ENCODE data around the gene LUC7L. TPM values are rescaled to one million over a fixed set of nuclear protein-coding genes. Genes with fewer than 3 reads are reported as not detected.
"Not testable (repeated sequence)": the region's sequence is repeated elsewhere in the genome, so short reads cannot be mapped to it uniquely, and the experiment has no call there.

The LUC7L gene
- polyA plus RNA-seq, 12 donors, result 52.4 to 116 (median 67.1) TPM; not detected in 1

DNA sequence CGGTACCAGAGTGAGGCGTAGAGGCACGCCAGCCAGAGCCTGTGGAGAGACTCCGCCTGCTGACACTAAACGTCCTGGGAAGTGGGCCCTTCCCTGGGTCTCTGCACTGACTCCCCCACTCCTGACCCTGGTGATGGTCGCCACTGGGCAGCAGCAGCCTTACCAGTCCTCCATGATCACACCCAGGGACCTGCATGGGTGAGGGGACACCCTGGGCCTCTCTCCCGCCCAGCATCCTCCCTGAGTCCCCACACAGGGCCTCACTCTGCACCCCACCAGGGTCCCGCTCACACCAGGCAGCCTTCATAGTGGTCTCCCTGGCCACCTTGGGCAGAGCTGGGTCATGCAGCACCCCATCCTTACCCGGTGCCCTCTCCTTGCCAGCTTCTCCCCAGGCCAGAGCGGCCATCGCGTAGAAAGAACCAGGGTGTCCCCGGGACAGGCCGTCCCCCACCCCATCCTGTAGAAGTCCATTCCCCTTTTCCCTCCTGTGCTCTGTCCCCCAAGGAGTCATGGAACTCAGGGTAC, 35.8 kb upstream of the LUC7L start:
- DNase-seq, result no peak

DNA sequence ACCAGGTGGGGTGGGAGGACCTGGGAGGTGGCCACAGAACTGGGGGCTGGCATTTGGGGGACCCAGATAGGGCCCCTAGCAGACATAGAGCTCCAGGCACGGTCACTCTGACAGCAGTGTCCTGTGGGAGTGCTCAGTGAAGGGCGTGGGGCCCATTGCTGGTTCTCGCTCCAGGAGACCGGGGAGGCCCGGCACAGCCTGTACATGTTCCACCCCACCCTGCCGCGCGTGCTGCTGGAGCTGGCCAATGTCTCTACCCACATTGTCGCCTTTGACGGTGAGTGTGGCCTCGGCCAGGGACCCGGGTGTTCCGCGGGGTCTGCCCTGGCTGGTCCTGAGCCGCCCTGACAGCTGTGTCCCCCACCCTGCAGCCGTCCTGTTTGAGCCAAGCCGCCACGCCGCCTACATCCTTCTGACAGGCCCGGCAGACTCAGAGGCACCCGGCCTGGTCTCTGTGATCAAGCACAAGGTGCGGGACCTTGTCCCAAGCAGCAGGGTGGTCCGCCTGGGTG, 35.2 kb upstream of the LUC7L start:
- DNase-seq, result no peak

DNA sequence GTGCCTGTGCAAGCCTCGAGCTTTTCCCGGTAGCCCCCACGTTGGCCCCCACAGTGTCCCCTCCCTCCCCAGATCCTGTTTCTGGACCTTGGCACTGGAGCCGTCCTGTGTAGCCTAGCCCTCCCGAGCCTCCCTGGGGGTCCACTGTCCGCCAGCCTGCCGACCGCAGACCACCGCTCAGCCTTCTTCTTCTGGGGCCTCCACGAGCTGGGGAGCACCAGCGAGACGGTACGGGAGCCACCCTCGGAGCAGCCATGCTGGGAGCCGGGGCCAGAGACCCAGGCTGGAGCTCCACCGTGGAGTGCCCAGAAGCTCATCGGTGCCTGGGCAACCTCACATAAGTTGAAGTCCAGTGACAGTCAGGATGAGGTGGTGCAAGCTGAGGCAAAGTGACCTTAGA, 34.7 kb upstream of the LUC7L start:
- no peak for DNase-seq

DNA sequence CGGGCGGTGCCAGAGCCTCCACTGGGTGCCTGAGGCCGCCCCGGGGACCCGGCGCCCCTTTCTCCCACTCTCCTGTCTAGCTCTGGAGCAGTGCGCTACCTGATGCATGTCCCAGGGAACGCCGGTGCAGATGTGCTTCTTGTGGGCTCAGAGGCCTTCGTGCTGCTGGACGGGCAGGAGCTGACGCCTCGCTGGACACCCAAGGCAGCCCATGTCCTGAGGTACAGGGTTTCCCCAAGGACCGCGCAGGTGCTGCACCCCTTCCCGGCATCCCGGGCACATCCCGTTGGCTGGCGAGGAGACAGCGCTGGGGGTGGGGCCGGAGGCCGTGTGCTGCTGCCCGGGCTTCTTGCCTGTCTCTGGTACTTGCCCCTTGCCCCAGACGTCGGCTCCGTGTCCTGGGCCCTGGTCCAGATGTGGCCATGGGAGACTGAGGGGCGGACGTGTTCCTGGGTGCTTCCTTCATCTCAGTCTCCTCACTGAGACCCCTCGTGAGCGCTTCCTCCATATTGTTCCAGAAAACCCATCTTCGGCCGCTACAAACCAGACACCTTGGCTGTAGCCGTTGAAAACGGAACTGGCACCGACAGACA, 34.0 kb upstream of the LUC7L start:
- no peak for DNase-seq

DNA sequence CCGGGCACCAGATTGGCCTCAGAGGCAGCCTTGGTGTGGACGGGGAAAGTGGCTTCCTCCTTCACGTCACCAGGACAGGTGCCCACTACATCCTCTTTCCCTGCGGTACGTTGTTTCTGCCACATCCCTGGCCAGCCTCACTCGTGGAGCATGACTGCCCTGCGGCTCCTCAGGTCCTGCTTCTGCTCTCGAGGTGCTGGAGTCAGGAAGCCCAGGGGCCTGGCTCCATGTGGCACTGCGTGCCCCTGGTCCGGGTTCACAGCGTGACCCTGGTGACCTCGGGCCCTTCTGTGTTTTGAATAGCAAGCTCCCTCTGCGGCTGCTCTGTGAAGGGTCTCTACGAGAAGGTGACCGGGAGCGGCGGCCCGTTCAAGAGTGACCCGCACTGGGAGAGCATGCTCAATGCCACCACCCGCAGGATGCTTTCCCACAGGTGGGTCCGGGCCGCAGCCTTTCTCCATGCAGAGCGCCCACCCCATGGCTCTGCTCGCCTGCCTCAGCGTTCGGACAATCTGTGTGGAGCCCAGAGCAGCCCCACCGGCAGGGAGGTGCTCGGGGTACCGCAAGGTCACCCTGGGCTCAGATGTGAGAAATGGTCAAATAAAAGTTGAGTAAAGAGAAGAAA, 33.0 kb upstream of the LUC7L start:
- no peak for DNase-seq

DNA sequence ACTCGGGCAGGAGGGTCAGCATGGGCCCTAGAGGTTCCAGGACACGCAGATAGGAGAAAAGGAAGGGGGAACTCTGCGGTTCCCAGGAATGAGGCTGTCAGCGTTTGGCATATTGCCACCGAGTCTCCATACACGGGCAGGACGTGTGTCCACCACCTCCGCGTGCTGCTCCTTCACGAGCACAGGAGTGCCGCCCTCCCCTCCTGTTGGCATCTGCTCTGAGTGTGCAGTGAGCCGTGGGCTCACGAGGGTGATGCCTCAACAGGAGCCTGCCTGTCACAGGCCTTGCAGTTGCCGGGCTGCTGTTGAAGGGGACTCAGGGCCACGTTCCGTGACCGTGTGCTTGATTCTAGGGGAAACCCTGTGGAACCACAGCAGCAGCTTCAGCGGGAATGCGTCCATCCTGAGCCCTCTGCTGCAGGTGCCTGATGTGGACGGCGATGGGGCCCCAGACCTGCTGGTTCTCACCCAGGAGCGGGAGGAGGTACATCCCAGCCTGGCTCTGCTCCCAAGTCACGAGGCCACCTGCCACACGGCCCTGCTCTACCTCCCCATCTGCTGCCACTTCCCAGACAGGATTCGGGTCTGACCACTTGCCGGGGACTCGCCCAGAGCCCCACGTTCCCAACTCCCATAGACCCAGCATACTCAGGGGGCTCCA, 31.9 kb upstream of the LUC7L start:
- DNase-seq, result no peak

DNA sequence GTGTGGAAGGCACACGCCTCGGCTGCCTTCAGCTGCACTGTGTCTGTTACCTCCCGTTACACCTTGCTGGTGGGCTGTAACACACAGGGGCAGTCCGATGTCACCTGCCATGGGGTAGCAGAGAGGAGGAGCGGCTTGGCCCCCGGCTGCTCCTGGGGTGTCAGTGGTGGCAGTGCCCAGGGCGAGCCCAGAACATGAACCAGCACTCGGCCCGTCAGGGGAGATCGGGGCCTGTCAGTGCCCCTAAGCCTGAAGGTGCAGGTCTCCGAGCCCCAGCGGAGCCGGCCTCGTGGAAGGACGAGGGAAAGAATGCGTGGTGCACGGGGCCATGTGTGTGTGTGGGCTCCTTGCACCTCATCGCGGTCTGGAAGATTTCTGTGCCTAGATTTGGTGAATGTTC, 31.1 kb upstream of the LUC7L start:
- no peak for DNase-seq

DNA sequence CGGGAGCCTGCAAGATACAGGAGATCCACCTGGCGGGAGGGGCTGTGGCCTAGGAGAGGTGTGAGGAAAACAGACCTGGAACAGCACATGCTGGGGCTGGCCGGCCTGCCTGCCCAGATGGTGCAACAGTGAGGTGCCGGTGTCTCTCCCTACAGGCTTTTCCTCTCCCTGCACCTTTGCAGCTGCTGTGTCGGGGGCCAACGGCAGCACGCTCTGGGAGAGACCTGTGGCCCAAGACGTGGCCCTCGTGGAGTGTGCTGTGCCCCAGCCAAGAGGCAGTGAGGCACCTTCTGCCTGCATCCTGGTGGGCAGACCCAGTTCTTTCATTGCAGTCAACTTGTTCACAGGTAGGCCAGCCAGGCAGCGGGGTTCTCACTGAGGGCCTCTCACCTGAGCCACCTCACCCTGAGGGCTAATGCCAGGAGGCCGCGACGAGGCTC, 30.6 kb upstream of the LUC7L start:
- no peak for DNase-seq

DNA sequence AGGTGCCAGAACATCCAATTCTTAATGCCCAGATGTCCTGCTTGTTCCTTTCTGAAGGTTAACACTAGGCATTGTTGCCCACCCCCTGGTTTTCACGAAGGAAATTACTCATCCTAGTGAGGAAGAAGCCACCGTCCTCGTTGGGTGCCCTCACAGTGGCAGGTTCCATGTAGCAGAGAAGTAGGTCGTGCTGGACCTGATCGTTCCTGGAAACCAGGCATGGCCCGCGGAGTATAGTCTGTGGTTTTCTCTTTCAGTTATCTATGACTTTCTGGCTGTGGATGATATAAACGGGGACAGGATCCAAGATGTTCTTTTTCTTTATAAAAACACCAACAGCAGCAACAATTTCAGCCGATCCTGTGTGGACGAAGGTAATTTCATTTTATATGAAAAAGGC, 30.0 kb upstream of the LUC7L start:
- no peak for DNase-seq

DNA sequence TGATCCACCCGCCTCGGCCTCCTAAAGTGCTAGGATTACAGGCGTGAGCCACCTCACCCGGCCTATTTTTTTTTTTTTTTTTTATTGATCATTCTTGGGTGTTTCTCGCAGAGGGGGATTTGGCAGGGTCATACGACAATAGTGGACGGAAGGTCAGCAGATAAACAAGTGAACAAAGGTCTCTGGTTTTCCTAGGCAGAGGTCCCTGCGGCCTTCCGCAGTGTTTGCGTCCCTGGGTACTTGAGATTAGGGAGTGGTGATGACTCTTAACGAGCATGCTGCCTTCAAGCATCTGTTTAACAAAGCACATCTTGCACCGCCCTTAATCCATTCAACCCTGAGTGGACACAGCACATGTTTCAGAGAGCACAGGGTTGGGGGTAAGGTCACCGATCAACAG, 28.8 kb upstream of the LUC7L start:
- not testable (repeated sequence) for DNase-seq

DNA sequence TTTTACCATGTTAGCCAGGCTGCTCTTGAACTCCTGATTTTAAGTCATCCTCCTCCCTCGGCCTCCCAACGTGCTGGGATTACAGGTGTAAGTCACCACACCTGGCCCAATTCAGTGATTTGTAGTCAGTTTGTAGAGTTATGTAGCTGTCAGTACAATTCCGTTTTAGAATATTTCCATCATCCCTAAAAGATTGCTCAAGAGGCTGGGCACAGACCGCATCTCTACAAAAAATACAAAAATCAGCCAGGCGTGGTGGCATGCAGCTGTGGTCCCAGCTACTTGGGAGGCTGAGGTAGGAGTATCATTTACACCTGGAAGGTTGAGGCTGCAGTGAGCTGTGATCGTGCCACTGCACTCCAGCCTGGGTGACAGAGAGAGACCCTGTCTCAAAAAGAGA, 25.9 kb upstream of the LUC7L start:
- no peak for DNase-seq

DNA sequence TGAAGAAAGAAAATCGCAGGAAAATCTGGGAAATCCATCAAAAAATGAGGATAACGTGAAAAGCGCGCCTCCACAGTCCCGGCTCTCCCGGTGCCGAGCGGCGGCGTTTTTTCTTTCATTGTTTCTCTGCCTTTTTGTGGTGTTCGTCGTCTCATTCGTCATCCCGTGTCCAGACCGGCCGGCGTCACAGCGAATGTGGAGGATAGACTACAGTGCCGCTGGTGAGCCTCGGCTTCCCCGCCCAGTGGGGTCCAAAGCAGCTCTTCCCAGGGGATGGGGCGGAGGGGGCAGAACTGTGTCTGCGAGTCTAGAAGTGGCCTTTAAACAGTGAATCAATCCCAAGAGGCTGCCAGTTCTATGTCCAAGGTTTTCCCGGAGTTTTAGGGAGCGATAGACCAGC, 25.2 kb upstream of the LUC7L start:
- DNase-seq, result no peak

DNA sequence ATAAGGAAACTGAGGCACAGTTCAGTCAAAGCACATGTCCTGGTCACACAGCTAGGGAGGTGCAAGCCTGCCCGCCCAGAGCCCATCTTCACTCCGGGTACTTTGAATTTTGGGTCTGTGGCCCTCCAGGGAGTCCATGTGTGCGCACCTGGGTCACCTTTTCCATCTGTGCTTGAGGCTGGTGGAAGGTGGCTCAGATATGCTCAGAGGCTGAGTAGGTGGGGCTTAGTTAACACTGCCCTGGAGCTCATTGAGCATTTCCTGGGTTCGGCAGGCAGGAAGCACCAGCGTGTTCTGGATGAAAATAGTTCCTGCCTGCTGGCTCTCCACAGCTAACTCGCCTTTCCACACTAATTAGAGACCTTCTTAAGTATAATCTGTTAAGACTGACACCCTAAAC, 24.6 kb upstream of the LUC7L start:
- DNase-seq, result no peak

DNA sequence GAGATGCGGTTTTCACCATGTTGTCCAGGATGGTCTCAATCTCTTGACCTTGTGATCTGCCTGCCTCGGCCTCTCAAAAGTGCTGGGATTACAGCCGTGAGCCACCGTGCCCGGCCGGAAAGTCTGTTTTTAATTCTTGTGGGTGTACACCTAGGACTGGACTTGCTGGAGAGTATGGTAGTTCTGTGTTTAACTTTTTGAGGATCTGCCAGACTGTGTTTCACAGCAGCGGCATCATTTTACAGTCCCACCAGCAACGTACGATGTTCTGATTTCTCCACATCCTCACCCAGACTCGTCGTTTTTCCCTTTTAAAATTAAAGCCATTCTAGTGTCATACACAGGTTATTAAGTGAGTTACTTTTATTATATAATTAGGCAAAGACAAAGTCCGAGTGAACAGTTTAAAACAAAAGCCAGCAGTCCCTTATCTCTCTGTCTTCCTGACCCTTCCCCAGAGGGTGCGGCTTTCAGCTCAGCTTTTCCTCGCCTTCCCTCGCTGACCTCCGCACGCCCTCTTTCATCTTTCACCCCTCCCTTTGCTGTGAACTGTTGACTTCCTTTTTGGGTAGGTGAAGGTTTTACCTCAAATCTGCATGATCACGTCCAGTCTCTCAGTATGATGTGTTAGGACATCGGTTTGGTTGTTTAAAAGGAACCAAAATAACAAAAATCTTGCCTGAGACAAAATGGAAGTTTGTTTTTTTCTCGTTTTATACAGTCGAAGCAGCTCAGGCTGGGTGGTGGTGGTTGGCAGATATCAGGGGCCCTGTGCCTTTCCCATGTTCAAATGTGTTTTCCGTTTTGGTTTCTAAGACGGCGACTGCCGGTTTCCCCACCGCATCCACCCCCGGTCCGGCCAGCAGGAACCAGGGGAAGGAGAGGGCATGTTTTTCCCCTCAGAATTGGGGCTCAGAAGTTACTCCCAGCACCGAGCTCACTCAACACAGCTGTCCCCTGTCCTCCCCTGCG, 23.4 kb upstream of the LUC7L start:
- no peak for DNase-seq

DNA sequence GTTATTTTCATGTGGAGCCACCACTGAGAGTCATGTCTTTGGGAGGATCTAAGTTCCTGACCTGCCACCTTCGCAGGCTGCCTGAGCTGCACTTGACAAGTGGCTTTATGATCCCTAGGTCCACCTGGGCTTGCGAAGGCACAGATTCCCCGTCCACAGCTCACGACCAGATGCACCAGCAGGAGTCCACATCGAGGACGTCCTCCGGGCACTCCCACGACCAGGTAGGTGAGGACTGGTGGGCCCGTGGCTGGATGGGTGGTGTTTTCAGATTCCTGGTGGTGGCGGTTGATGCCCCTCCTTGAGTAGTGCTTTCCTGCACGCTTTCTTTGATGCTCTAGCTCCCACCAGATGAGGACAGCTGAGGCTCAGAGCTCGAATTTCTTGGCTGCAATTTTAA, 20.2 kb upstream of the LUC7L start:
- DNase-seq, result no peak

DNA sequence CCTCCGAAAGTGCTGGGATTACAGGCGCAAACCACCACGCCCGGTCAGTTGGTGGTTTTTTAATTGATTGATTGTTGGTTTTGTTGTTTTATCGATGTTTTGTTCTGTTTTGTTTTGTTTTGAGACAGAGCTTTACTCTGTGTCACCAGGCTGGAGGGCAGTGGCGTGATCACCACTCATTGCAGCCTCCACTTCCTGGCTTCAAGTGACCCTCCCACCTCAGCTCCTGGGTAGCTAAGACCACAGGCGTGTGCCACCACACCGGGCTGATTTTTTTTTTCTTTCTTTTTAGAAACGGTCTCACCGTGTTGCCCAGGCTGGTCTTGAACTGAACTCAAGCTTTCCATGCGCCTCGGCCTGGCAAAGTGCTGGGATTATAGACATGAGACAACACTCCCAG, 17.8 kb upstream of the LUC7L start:
- DNase-seq, result no peak

DNA sequence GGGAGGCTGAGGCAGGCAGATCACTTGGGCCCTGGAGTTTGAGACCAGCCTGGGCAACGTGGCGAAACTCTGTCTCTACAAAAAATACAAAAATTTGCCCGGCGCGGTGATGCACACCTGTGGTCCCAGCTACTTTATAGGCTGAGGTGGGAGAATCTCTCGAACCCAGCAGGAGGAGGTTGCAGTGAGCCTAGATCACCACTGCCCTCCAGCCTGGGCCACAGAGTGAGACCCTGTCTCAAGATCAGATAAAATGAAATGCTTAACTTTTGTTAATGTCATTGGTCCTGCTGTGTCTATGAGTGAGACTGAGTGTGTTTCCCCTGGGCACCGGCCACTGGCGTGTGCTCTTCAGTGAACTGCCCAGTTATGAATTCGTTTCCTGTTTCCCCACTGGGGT, 15.9 kb upstream of the LUC7L start:
- no peak for DNase-seq

DNA sequence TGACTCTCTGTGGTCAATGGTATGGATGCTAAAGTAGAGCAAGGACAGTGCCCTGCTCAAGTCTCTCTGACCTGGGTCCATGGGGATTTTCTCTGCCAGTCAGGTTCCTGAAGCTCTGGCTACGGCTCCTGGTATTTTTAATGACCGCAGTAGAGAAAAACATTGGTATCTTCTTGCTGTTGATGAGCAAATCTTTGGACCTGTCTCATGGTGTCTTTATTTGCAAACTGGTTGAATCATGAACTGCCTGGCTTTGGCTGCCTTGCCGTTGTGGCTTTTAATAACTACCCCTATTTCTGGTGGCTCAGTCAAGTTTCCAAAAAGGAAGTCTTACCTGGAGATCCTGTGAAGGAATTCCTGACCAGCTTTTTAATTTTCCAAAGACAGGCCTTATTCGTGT, 14.1 kb upstream of the LUC7L start:
- no peak for DNase-seq

DNA sequence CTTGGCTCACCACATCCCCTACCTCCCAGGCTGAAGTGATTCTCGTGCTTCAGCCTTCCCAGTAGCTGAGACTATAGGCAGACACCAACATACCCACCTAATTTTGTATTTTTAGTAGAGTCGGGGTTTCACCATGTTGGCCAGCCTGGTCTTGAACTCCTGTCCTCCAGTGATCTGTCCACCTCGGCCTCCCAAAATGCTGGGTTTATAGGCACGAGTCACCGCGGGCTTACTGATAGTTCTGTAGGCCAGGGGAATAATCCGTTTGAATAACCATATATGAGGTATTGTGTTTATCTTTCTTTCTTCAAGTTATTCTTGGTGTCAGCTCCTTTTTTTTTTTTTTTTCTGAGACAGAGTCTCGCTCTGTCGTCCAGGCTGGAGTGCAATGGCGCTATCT, 13.0 kb upstream of the LUC7L start:
- DNase-seq, result no peak

DNA sequence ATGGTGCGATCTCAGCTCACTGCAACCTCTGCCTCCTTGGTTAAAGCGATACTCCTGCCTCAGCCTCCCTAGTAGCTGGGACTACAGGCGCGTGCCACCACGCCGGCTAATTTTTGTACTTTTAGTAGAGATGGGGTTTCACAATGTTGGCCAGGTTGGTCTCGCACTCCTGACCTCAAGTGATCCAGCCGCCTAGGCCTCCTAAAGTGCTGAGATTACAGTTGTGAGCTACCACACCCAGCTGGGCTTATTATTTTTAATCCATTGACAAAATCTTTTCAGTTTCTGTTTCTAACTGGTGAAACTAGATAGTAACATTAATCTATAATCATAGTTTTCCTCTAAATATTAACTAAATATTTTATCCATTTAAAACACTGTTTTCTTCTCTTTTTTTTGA, 11.3 kb upstream of the LUC7L start:
- DNase-seq, result no peak

DNA sequence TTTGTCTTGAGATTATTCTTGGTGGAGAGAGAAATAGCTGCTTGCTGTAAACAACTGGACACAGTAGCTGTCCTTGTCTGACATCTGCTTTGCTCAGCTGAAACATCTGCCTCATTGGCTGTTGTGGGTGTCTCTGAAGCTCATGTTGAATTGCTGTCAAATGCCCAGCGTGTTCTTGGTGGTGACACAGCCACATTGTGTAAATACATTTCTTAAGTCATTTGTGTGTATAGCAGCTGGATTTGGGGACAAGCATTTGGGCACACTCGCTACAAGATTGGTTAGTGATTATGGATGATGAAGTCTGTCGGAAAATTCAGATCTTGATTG, 10.7 kb upstream of the LUC7L start:
- no peak for DNase-seq
